Smooth muscle cell (in vitro differentiated cells): ENCODE data around the gene PINLYP. TPM values are rescaled to one million over a fixed set of nuclear protein-coding genes. Genes with fewer than 3 reads are reported as not detected.

Experiments used
- DNase-seq: peaks from one replicate; lab custom pipeline; 2025; ENCODE audit not compliant: unreplicated experiment; lab: John Stamatoyannopoulos, UW
- H2AFZ ChIP-seq: fragments of 200-600 bp; sonication (generic); 2 replicates; pipeline ENCODE4 v1.6.0; 2016; ENCODE audit warnings: antibody characterized with exemption, low read depth, mild to moderate bottlenecking
- H3F3A ChIP-seq: fragments of 200-600 bp; sonication (generic); 2 replicates; pipeline ENCODE4 v1.6.0; 2017; ENCODE audit warnings: antibody characterized with exemption, low read depth
- H3K27ac ChIP-seq: fragments of 200-600 bp; sonication (generic); 2 replicates; pipeline ENCODE4 v1.5.1; 2016; ENCODE audit warnings: low read depth, mild to moderate bottlenecking
- H3K27me3 ChIP-seq: fragments of 200-600 bp; sonication (generic); 2 replicates; pipeline ENCODE4 v1.6.1; 2016; ENCODE audit warnings: low read depth, mild to moderate bottlenecking
- H3K36me3 ChIP-seq: fragments of 200-600 bp; sonication (generic); 2 replicates; pipeline ENCODE4 v1.5.1; 2016; ENCODE audit warnings: low read depth
- H3K4me1 ChIP-seq: fragments of 200-600 bp; sonication (generic); 2 replicates; pipeline ENCODE4 v1.5.1; 2016; ENCODE audit warnings: low read depth
- H3K4me2 ChIP-seq: fragments of 200-600 bp; sonication (generic); 2 replicates; pipeline ENCODE4 v1.6.0; 2016; ENCODE audit warnings: mild to moderate bottlenecking
- H3K4me3 ChIP-seq: fragments of 200-600 bp; sonication (generic); 2 replicates; pipeline ENCODE4 v1.5.1; 2016; ENCODE audit warnings: mild to moderate bottlenecking
- H3K79me2 ChIP-seq: fragments of 200-600 bp; sonication (generic); 2 replicates; pipeline ENCODE4 v1.6.0; 2016; ENCODE audit warnings: low read depth, mild to moderate bottlenecking
- H3K9ac ChIP-seq: fragments of 200-600 bp; sonication (generic); 2 replicates; pipeline ENCODE4 v1.6.0; 2016; ENCODE audit warnings: low read depth
- H3K9me3 ChIP-seq: fragments of 200-600 bp; sonication (generic); replicated peaks from 2 replicates; pipeline ENCODE4 v1.5.1; 2016; ENCODE audit warnings: low read depth
- H4K20me1 ChIP-seq: fragments of 200-600 bp; sonication (generic); 2 replicates; pipeline ENCODE4 v1.6.0; 2016; ENCODE audit warnings: low read depth
- CTCF ChIP-seq: fragments of 200-600 bp; sonication (generic); IDR thresholded peaks from 2 replicates; pipeline ENCODE4 v1.5.1; 2017; ENCODE audit warnings: borderline replicate concordance, mild to moderate bottlenecking, antibody characterized with exemption; ENCODE audit not compliant: insufficient read depth, poor library complexity, severe bottlenecking
- WGBS: methylation state at CpG from one replicate; pipeline ENCODE4 v1.1.7; 2016; ENCODE audit warnings: low lambda C conversion rate; 5-methylcytosine and 5-hydroxymethylcytosine counted together
- polyA plus RNA-seq: library from polyadenylated mRNA; unstranded; fragments of >200 nt; fragmentation: Nextera tagmentation; extraction: Ambion mirVana; gene quantifications from 2 replicates; pipeline ENCODE4 v1.2.1, GENCODE V29; 2016
- total RNA-seq: library from RNA; depleted of rRNA; stranded (reverse); fragments of >200 nt; gene quantifications from 2 replicates; pipeline ENCODE4 v1.2.3, GENCODE V29; 2014

Gene PINLYP
- total and polyA plus RNA-seq, 2 experiments from 2014 or later: 1.7 to 2.2 TPM

- no peaks in the 10 kb centered on the region for H3K27me3 ChIP-seq
- H2AFZ ChIP-seq: peak overlapping the region; percentile 89
- no peaks in the 10 kb centered on the region for H3K36me3 ChIP-seq
- H3F3A ChIP-seq: peaks cover 5% of the 10 kb centered on the region
- H3K27ac ChIP-seq: peak overlapping the region; percentile 100
- H3K79me2 ChIP-seq: peaks cover 49% of the 10 kb centered on the region
- H3K4me3 ChIP-seq: peak overlapping the region; percentile 63
- peaks cover 13% of the 10 kb centered on the region for H3K4me1 ChIP-seq
- H3K9me3 ChIP-seq: no peaks in the 10 kb centered on the region
- DNase-seq: no peak
- H3K4me2 ChIP-seq: peak overlapping the region; percentile 98
- peaks cover 27% of the 10 kb centered on the region for H4K20me1 ChIP-seq
- TF ChIP-seq CTCF: no peak
- H3K9ac ChIP-seq: peak overlapping the region; percentile 99
- WGBS: 41% methylated on average over 7 of the region's 7 CpGs
Observed at GRCh38 chr19:43596842-43597461, 21.4 kb downstream of the PINLYP start.

GRCh38 chr19:43597876-43598275 is 22.3 kb downstream of the PINLYP start:
- Histone ChIP-seq H3K79me2 (peaks cover 39% of the 10 kb centered on the region), H3K4me1 (peaks cover 13% of the 10 kb centered on the region), H4K20me1 (peaks cover 22% of the 10 kb centered on the region), H3F3A (peaks cover 5% of the 10 kb centered on the region), H3K27me3 (no peaks in the 10 kb centered on the region), H3K9ac (peak overlapping the region; percentile 99), H3K4me2 (peak overlapping the region; percentile 98), H3K4me3 (no peak overlapping the region), H2AFZ (no peak overlapping the region), H3K27ac (peak overlapping the region; percentile 100), H3K36me3 (no peaks in the 10 kb centered on the region), H3K9me3 (no peaks in the 10 kb centered on the region)
- 89% methylated on average over 5 of the region's 5 CpGs for WGBS
- no peak for DNase-seq
- TF ChIP-seq CTCF: no peak

DNA sequence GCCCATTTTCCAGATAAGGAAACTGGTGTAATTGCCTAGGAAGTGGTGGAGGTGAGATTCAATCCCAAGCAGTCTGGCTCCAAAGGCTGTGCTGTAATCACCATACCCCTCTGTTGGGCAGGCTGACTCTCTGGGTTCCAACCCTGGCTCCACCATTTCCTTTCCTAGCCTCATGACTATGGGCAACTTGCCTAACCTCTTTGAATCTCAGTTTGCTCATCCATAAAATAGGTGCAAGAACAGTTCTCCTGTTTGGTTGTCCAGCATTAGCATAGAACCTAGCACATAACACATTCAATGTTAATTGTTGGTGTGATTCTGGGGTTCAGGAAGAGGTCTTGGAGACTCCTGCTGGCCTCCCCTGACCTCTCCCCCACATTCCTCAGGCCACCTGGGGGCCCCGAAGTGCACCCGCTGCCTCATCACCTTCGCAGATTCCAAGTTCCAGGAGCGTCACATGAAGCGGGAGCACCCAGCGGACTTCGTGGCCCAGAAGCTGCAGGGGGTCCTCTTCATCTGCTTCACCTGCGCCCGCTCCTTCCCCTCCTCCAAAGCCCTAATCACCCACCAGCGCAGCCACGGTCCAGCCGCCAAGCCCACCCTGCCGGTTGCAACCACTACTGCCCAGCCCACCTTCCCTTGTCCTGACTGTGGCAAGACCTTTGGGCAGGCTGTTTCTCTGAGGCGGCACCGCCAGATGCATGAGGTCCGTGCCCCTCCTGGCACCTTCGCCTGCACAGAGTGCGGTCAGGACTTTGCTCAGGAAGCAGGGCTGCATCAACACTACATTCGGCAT is 23.0 kb downstream of the PINLYP start:
- Histone ChIP-seq H3K27me3 (no peaks in the 10 kb centered on the region), H3F3A (peaks cover 5% of the 10 kb centered on the region), H3K9me3 (no peaks in the 10 kb centered on the region), H3K27ac (no peak overlapping the region), H3K4me1 (peaks cover 13% of the 10 kb centered on the region), H3K36me3 (no peaks in the 10 kb centered on the region), H3K9ac (no peak overlapping the region), H2AFZ (no peak overlapping the region), H3K79me2 (peaks cover 33% of the 10 kb centered on the region), H4K20me1 (peaks cover 14% of the 10 kb centered on the region), H3K4me3 (no peak overlapping the region), H3K4me2 (no peak overlapping the region)
- WGBS: 98% methylated on average over 19 of the region's 19 CpGs
- DNase-seq: no peak
- TF ChIP-seq CTCF: no peak
